Activated naive CD4-positive, alpha-beta T cell treated with anti-CD3 and anti-CD28 coated beads, Interleukin-2, amount 50 U/mL, for 24 hours (primary cell): Measurements from ENCODE around the gene IFNL2.
"Not testable (repeated sequence)": the region's sequence is repeated elsewhere in the genome, so short reads cannot be mapped to it uniquely, and the experiment has no call there.

Source experiments
- H3K27ac Mint-ChIP-seq: one replicate; pipeline ENCODE4 v1.8.0; 2021; ENCODE audit warnings: mild to moderate bottlenecking, mixed read lengths
- H3K27me3 Mint-ChIP-seq: one replicate; pipeline ENCODE4 v1.8.0; 2021; ENCODE audit warnings: mixed read lengths
- H3K36me3 Mint-ChIP-seq: one replicate; pipeline ENCODE4 v1.8.0; 2021; ENCODE audit warnings: mixed read lengths
- H3K4me1 Mint-ChIP-seq: one replicate; pipeline ENCODE4 v1.8.0; 2021; ENCODE audit warnings: mixed read lengths
- H3K4me3 Mint-ChIP-seq: one replicate; pipeline ENCODE4 v1.8.0; 2021; ENCODE audit warnings: mild to moderate bottlenecking, mixed read lengths
- H3K9me3 Mint-ChIP-seq: one replicate; pipeline ENCODE4 v1.8.0; 2021; ENCODE audit warnings: mixed read lengths

Gene IFNL2

DNA sequence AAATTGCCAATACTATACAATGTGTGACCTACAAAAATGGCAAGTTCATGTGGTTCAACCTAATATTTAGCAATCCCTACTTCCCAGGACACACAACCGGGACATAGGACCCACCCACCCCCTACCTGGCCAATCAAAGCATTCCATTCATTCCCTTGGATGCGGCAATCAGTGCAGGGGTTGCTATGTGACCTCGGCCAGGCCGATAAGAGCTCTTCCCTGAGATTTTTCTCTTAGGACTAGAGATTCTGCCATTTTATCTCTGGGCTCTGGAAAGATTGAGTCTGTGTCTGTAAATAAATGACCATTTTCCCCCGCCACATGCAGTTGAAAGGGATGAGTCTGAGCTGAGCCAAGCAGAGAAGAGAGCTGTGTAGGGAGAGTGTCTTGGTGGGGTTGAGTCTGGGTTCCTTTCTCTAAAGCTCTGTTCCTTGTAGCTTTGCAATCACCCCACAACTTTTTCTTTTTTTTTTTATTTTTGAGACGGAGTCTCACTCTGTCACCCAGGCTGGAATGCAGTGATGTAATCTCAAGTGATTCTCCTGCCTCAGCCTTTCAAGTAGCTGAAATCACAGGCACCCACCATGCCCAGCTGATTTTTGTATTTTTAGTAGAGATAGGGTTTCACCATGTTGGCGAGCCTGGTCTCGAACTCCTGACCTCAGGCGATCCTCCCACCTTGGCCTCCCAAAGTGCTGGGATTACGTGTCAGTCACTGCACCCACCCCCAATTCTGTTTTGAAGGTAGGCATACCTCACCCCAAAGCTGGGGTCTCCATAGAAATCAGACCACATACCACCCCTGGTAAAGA is 35.4 kb downstream of the IFNL2 start:
- no peak overlapping the region for H3K4me3 Mint-ChIP-seq
- H3K27ac Mint-ChIP-seq, result peak overlapping the region; percentile 12
- no peaks in the 10 kb centered on the region for H3K27me3 Mint-ChIP-seq

DNA sequence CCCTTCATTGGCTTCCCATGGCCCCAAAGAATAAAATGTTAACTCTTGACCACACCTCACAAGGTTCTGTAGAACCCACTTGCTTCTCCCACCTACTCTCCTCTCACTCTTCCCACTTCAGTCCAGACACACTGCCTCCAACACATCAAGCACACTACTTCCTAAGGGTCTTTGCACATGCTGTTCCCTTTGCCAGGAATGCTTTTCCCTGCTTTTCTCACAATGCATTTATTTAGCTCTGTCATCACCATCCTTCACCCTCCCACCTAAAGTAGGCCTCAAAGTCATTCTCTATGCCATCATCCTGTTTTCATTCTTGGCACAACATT is 36.0 kb downstream of the IFNL2 start:
- no peak overlapping the region for H3K4me3 Mint-ChIP-seq
- peaks cover 9% of the 10 kb centered on the region for H3K36me3 Mint-ChIP-seq
- H3K4me1 Mint-ChIP-seq, result no peaks in the 10 kb centered on the region
- H3K27ac Mint-ChIP-seq, result no peak overlapping the region
- no peaks in the 10 kb centered on the region for H3K9me3 Mint-ChIP-seq
- H3K27me3 Mint-ChIP-seq, result no peaks in the 10 kb centered on the region

More for the DNA sequence above, 35.4 kb downstream of the IFNL2 start:
- peaks cover 2% of the 10 kb centered on the region for H3K4me1 Mint-ChIP-seq
- peaks cover 5% of the 10 kb centered on the region for H3K36me3 Mint-ChIP-seq
- H3K9me3 Mint-ChIP-seq, result no peaks in the 10 kb centered on the region

DNA sequence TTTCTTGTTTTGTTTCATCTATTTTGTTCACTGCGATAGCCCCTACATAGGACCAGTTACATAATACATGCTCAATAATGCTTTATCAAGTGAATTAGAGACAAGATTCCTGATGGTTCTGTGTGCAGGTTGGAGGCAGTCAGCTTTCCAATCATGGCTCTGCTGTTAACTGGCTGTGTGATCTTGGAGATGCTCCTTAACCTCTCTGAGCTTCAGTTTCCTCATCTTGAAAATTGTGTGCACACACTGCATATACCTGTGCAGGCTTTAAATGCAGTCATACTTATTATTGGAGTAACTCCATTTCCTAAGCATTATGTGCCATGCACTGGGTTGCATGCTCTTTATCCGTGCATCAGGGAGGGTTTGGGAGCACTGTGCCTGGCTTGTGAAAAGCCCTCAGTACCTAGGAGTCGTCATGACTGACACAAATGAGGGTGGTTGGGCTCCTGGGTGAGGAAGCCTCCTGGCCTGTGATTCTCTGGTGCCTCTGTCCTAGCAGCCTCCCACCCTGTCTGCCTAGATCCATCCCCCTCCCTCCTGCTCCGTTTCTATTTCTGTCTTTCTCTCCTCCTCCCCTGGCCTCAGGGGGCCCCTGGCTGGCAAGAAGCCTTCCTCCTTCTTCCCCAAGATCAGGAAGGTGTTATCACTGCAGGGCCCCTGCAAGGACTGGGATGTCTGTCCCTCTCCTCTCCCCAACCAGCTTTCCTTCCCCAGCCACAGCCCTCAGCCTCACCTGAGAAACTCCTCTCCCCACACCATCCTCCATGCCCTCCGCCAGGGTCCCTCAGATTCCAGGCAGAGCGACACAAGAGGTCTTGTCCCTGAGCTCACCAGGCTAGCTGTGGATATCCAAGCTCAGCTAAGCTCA is 36.7 kb downstream of the IFNL2 start:
- Mint-ChIP-seq H3K27me3 (no peaks in the 10 kb centered on the region), H3K4me3 (no peak overlapping the region), H3K9me3 (no peaks in the 10 kb centered on the region), H3K27ac (no peak overlapping the region), H3K36me3 (peaks cover 9% of the 10 kb centered on the region), H3K4me1 (peaks cover 5% of the 10 kb centered on the region)

DNA sequence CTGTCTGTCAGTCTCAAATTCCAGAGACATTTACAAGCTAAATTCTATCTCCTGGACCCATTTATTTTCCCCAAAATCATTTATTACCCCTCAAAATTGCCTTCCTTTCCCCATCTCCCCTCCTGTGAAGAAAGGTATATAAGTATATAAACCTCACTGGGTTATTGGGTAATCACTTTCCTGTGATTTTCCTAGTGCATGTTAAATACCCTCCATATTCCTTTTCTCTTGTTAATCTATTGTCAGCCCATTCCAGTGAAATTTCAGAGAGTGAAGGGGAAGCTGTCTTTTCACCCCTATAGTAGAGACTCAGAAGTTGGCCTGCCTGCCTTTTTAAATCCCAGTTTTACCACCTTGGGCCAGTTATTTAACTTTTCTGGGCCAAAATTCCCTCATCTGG is 37.9 kb downstream of the IFNL2 start:
- Mint-ChIP-seq H3K36me3 (peaks cover 13% of the 10 kb centered on the region), H3K4me3 (no peak overlapping the region), H3K4me1 (peaks cover 16% of the 10 kb centered on the region), H3K27ac (no peak overlapping the region), H3K27me3 (no peaks in the 10 kb centered on the region), H3K9me3 (no peaks in the 10 kb centered on the region)

DNA sequence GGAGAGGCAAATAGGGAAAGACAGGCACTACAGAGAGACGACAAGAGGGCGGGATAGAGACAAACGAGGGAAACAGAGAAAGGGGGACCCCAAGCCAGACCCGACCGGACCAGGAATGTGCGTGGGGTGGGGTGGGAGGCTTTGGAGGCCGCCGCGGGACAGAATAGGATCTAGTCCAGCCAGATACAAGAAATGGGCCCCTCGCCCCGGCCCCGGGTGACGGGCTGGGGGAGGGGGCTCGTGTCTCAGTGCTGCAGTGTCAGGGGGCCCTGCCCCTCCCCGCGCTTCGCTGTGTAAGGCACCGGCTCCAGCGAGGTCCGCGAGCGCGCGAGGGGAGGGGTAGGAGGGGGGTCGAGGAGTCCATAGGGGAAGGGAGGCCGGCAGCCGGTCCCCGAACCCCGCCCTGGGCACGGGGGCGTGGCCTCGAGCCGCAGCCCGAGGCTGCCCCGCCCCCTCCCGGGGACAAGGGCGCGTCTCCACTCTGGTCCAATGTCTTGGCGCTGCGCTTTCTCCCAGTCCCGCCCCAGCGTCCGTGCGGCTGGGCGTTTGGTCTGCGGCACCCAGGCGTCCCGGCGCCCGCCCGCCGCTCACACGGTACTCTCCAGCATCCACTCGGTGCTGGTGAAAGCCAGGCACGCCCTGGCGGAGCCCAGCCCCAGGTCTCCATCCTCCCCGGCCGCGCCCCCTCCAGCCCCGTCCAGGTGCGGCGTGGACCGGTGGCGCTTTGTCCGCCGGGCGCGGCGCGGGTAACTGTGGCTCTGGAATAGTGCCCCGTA is 39.0 kb downstream of the IFNL2 start:
- Mint-ChIP-seq H3K27me3 (no peaks in the 10 kb centered on the region), H3K4me3 (no peak overlapping the region), H3K4me1 (peaks cover 22% of the 10 kb centered on the region), H3K27ac (no peak overlapping the region), H3K9me3 (no peaks in the 10 kb centered on the region), H3K36me3 (peaks cover 18% of the 10 kb centered on the region)

DNA sequence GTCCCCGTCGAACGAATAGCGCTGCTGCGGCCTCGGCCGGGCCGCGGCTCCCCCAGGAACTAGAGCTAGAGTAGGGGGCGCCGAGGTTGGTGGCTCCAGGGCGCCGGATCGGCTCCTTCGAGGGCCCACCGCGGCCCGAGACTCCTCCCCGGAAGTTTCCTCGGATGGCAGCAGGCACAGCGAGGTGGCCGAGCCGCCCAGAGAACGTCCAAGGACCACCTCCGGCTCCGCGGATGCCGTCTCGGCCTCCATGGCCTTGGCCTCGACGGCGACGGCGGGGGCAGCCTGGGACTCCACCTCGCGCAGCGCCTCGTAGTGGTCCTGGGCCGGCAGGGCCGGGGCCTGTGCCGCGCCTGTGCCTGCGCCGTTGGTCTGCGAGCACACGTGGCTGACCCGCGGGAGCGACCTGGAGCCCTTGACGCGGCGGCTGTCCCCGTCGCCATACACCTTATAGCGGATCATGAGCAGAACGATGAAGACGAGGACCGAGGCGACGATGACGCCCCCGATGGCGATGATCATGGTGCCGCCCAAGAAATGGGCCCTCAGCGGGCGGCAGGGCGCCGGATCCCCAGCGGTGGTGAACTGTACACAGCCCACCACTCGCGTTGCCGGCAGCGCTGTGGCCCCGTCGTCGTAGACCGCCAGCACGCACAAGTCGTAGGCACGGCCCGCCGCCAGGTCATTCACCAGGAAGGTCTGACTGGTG is 39.8 kb downstream of the IFNL2 start:
- H3K27me3 Mint-ChIP-seq, result no peaks in the 10 kb centered on the region
- no peaks in the 10 kb centered on the region for H3K9me3 Mint-ChIP-seq
- H3K36me3 Mint-ChIP-seq, result peaks cover 18% of the 10 kb centered on the region
- no peak overlapping the region for H3K4me3 Mint-ChIP-seq
- H3K4me1 Mint-ChIP-seq, result peaks cover 25% of the 10 kb centered on the region
- H3K27ac Mint-ChIP-seq, result no peak overlapping the region

DNA sequence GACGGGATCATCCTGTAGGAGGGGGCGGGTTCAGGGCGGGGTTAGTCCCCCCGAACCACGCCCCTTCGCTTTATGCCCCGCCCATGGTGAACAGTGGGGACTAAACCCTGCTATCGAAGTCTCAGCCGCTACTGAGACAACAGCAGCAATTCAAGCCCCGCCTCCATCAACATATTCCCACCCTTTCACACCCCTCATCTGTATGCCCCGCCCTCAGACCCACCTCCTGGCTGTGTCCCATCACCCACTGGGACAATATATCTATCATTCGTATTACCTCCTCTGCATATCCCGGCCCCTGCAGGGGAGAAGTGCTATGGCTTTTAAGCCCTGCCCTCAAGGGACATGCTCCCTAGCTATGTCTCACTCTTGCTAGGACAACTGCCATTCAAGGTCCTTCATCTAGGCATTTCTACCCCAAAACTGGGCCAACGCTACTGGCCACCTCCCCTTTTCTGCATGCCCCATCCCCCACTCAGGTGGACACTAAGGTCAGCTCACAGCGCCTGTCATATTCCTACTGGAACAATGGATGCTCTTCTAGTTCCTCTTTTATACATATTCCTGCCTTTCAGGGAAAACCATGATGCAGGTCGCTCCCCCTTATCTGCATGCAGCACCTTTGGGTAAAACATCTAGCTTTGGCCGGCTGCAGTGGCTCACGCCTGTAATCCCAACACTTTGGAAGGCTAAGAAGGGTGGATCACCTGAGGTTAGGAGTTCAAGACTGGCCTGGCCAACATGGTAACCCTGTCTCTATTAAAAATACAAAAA is 40.5 kb downstream of the IFNL2 start:
- no peak overlapping the region for H3K4me3 Mint-ChIP-seq

DNA sequence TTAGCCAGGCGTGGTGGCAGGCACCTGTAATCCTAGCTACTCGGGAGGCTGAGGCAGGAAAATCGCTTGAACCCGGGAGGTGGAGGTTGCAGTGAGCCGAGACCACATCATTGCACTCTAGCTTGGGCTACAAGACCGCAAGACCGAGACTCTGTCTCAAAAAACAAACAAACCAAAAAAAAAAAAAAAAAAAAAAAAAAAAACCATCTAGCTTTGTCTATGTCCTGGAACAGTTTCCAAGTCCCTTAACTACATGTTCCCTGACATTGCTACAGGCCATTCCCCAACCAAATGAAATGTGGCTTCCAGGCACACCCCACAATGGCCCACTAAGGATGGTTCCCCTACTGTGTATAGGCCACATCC is 41.1 kb downstream of the IFNL2 start:
- H3K27ac Mint-ChIP-seq, H3K27me3 Mint-ChIP-seq, H3K9me3 Mint-ChIP-seq, H3K4me3 Mint-ChIP-seq: not testable (repeated sequence)
- Mint-ChIP-seq H3K36me3 (peaks cover 20% of the 10 kb centered on the region), H3K4me1 (peaks cover 25% of the 10 kb centered on the region)

More for the DNA sequence above, 40.5 kb downstream of the IFNL2 start:
- H3K27ac Mint-ChIP-seq, result no peak overlapping the region
- peaks cover 20% of the 10 kb centered on the region for H3K36me3 Mint-ChIP-seq
- H3K27me3 Mint-ChIP-seq, result no peaks in the 10 kb centered on the region
- H3K4me1 Mint-ChIP-seq, result peaks cover 25% of the 10 kb centered on the region
- H3K9me3 Mint-ChIP-seq, result no peaks in the 10 kb centered on the region

DNA sequence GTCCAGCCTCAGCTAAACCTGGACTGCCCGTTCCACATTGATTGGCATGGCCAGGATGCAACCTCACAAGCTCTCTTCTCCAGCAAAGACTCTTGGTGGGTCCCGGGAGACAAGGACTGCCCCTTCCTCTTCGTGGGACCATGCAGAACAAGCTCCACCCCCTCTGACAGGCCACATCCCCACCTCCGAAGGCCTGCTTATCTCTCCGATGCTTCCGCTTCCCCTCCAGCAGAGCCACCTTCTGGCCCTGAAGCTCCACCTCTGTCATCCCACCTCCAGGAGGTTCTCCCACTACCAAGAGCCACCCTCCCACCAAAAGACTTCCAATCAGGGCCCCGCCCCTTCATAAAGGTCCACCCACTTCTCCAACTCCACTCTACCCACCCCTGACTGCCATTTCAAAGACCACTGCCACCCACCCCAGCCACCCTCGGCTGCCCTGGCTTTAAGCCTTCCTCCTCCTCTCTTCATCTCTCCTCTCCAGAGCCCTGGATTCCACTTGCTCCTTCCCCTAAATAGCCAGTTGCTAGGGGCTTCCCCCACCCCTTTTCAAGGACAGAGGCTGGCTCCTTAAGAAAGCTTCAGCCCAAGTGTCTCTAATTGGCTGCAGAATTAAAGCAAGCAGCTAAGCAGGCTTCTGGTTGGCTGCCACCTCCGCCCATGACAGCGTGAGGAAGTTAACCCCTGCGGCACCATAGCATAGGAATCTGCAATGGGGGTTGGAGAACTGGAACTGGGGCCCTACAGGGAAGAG is 42.5 kb downstream of the IFNL2 start:
- H3K36me3 Mint-ChIP-seq, result peaks cover 21% of the 10 kb centered on the region
- H3K4me3 Mint-ChIP-seq, result no peak overlapping the region
- no peaks in the 10 kb centered on the region for H3K9me3 Mint-ChIP-seq
- no peaks in the 10 kb centered on the region for H3K27me3 Mint-ChIP-seq
- peak overlapping the region; percentile 46 for H3K27ac Mint-ChIP-seq
- H3K4me1 Mint-ChIP-seq, result peaks cover 25% of the 10 kb centered on the region

DNA sequence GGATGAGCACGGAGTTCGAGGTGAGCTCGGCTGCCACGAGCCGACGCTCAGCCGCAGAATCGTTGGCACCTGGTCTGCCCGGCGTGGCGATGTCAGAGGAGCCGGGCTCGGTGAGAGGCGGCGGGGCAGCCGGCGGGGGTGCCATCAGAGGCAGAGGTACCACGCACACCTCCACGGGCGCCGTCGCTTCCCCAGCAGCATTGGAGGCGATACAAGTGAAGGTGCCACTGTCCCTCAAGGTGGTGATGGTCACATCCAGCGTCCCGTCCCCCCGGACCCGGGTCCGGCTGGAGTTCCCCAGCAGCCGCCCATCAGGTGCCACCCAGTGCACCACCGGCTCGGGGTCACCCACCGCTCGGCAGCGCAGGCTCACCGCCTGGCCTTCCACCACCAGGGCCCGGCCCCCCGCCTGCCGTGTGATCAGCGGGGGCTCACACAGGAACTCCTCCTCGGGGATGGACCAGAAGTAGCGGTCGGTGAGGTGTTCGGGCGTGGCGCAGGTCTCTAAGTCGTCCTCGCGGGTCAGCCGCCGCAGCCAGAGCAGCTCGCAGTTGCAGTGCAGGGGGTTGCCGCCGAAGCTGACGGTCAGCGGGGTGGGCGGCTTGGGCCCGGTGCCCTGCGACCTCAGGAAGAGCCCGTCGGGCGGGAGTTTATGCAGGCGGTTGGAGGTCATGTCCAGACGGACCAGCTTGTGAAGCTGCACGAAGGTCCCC is 46.0 kb downstream of the IFNL2 start:
- peaks cover 14% of the 10 kb centered on the region for H3K36me3 Mint-ChIP-seq
- H3K4me1 Mint-ChIP-seq, result peaks cover 31% of the 10 kb centered on the region
- no peak overlapping the region for H3K4me3 Mint-ChIP-seq
- H3K9me3 Mint-ChIP-seq, result no peaks in the 10 kb centered on the region
- H3K27ac Mint-ChIP-seq, result no peak overlapping the region
- no peaks in the 10 kb centered on the region for H3K27me3 Mint-ChIP-seq

DNA sequence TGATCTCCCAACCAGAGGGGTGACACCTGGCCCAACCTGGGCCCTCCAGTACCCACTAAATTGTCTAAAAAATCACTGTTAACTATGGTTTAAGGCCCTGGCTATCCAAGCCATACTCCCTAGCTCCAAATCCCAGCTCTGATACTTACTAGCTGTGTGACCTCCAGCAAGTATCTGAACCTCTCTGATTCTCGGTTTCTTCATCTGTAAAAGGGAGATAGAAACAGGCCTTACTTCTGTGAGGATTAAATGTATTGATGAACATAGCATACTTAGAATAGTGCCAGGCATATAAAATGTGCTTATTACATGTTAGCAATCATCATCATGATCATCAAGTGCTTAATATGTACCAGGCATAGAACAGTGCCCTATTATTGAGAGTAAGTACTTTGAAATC is 47.7 kb downstream of the IFNL2 start:
- peaks cover 20% of the 10 kb centered on the region for H3K4me1 Mint-ChIP-seq
- H3K27me3 Mint-ChIP-seq, result no peaks in the 10 kb centered on the region
- H3K9me3 Mint-ChIP-seq, result no peaks in the 10 kb centered on the region
- peaks cover 10% of the 10 kb centered on the region for H3K36me3 Mint-ChIP-seq
- no peak overlapping the region for H3K4me3 Mint-ChIP-seq
- no peak overlapping the region for H3K27ac Mint-ChIP-seq

DNA sequence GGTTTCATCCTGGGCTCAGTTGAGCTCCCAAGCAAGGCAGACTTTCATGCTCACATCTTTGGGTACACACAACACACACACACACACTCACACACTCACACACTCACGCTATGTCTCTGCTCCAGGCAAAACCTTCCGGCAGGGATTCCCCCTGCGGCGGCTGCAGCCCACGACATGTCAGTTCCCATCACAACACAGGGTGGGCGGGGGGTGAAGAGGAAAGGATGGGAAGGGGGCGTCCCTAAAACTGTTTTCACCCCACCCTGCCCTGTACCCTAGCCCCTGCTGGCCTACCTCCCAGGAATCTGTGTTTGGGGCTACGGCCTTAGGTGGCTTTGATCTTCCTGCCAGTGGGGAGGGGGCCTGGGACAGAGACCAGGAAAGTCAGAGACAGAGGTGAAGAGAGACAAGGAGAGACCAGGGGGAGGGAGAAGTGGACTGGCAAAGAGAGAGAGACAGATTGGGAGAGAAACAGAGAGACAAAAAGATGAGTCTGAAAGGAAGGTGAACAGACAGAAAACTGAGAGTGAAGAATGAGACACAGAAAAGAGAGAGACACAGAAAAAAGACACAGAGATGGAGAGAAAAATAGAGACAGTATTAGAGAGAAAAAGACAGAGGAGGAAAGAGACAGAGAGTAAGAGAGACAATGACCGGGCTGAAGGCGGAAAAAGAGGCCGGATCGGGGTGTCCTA is 48.6 kb downstream of the IFNL2 start:
- Mint-ChIP-seq H3K27ac (peak overlapping the region; percentile 0), H3K4me3 (no peak overlapping the region)

DNA sequence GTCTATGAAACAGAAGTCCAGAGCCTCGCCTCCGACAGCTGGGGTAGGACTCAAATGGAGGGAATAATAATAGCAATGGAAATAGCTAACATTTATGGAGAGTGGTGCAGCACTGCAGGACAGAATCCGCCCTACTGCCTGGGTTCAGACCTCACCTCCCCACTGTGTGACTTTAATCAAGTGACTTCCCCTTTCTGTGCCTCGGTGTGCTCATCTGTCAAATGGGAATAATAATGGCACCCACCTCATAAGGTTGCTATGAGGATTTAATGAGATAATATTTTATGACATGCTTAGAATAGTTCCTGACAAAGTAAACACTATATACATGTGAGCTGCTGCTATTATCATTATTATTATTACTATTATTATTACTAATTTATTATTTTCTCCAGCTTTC is 49.3 kb downstream of the IFNL2 start:
- Mint-ChIP-seq H3K27me3 (no peaks in the 10 kb centered on the region), H3K9me3 (no peaks in the 10 kb centered on the region), H3K36me3 (peaks cover 5% of the 10 kb centered on the region), H3K4me3 (no peak overlapping the region), H3K4me1 (peaks cover 22% of the 10 kb centered on the region), H3K27ac (no peak overlapping the region)

More for the DNA sequence above, 48.6 kb downstream of the IFNL2 start:
- peaks cover 5% of the 10 kb centered on the region for H3K36me3 Mint-ChIP-seq
- no peaks in the 10 kb centered on the region for H3K9me3 Mint-ChIP-seq
- H3K4me1 Mint-ChIP-seq, result peaks cover 21% of the 10 kb centered on the region
- H3K27me3 Mint-ChIP-seq, result no peaks in the 10 kb centered on the region
